NCI-H128 (cell line): ENCODE data around the gene TSKS.

ENCODE experiments used
- DNase-seq: peaks from one replicate; lab custom pipeline; 2025; ENCODE audit not compliant: unreplicated experiment; lab: John Stamatoyannopoulos, UW

TSKS gene

DNA sequence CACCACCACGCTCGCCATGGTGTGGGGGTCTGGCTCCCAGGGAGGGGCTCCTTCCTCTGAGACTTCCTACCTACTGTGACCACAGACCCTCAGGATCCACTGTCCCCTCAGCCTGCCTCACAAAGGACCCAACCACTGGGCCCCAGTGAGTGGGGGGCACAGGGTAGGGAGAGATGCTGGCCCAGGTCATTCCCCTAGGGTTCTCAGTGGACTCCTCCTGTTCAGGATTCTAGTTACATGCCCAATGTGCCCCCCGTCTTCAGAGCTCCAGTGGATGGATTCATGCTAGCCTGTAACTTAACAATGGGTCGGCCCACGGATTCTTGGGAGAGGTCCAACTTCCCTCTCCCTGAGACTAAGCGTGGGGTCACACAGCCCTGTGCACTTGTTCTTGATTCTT is at the start of gene TSKS:
Gene TSKS, minus strand, starts transcription at position 77 of the 400 bp plus-strand sequence. Its CDS starts 59 bp downstream, at position 18.
- no peak for DNase-seq

- no peak for DNase-seq
These were observed 49.4 kb upstream of the TSKS start for GRCh38 chr19:49812452-49812996.

GRCh38 chr19:49811328-49811727 is 48.2 kb upstream of the TSKS start:
- DNase-seq = no peak

- DNase-seq = no peak
These were observed 46.9 kb upstream of the TSKS start for GRCh38 chr19:49809941-49810389.

DNA sequence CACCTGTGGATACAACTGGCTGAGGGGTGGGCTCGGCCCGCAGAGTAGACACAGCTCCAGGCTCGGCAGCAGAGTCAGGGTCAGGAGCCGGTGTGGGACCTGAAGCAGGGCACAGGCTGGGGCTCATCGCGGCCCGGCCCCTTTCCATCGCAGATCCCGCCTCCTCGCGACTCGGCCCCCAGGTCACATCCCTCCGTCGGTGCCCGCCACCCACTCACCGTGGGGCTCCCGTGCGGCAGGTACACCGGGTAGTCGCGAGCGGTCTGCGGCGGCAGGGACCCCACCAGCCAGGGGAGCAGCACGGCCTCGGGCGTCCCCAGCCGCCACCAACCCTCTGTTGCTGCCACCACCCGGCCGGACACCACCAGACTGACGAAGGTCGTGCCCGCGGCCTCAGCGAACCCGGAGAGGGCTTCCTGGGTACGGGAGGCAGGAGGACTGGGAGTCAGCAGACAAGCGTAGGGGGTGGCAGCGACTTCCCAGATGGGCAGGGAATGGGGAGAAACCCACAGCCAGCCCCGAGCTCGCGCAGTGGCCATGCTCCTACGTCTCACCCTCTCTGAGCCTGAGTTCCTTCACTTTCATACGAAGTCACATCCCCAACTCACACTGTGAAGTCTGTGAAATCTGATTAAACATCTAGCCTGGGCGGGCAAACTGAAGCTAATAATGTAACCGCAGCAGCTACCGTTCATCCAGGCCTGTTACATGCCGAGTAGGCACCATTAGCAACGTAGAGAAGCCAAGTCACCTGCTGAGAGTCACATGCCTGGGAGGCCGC is 46.2 kb upstream of the TSKS start:
- peak; percentile 24 for DNase-seq

DNA sequence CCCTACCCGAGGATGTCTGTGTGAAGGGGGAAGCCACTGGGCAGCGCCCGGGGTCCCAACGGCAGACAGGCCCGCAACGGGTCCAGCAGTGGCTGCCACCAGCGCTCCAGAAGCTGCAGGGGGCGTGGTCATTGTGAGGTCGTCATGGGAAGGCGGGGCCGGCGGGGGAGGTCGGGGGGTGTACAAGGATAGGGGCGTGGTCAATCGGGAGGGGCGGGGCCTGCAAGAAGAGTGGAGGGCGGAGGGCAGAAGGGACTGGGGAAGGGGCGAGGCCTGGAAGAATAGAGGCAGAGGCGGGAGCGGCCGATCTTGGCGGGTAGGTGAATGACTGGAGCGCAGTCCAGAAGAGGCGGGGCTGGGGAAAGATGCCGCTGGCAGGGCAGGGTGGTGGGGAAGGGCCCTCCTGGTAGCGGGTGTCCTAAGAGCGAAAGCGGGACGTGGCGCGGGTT is 45.6 kb upstream of the TSKS start:
- DNase-seq = peak; percentile 81

GRCh38 chr19:49807904-49808675 is 45.0 kb upstream of the TSKS start:
- no peak for DNase-seq

- no peak for DNase-seq
These were observed 44.2 kb upstream of the TSKS start for GRCh38 chr19:49807058-49807903.

DNA sequence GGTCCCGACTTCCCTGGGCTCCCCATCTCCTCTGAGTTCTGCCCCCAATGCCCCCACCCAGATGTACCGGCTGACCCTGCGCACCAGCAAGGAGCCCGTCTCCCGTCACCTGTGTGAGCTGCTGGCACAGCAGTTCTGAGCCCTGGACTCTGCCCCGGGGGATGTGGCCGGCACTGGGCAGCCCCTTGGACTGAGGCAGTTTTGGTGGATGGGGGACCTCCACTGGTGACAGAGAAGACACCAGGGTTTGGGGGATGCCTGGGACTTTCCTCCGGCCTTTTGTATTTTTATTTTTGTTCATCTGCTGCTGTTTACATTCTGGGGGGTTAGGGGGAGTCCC is 43.5 kb upstream of the TSKS start:
- no peak for DNase-seq

GRCh38 chr19:49805822-49806619 is 42.9 kb upstream of the TSKS start:
- no peak for DNase-seq

GRCh38 chr19:49803529-49803856 is 40.4 kb upstream of the TSKS start:
- no peak for DNase-seq

GRCh38 chr19:49802836-49803528 is 39.9 kb upstream of the TSKS start:
- DNase-seq = no peak

DNA sequence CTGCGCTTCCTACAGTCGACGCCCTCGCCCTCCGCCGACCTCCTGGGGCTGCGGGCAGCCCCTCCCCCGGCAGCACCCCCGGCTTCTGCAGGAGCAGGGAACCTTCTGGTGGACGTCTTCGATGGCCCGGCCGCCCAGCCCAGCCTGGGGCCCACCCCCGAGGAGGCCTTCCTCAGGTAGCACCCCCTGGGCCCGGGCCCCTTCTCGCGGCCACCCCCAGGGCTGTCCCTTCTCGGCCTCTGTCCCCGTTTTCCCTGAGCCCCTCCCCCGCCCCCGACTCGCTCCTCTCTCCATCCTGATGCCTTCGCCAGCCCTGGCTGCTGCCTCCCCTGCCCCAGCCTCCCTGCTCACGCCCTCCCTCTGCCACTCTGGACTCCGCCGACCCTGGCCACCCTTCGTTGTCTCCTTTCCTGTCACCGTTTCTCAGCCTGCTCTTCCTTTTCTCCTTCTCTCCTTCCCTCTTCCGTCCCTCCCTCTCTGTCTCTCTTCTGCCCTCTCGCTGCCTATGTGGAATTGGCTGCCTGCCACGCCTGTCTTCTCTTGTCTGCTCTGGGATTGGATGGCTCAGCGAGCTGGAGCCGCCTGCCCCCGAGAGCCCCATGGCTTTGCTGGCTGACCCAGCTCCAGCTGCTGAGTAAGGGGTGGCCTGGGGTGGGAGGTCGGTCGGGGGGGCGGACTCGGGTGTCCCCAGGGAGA is 39.0 kb upstream of the TSKS start:
- peak; percentile 74 for DNase-seq

DNA sequence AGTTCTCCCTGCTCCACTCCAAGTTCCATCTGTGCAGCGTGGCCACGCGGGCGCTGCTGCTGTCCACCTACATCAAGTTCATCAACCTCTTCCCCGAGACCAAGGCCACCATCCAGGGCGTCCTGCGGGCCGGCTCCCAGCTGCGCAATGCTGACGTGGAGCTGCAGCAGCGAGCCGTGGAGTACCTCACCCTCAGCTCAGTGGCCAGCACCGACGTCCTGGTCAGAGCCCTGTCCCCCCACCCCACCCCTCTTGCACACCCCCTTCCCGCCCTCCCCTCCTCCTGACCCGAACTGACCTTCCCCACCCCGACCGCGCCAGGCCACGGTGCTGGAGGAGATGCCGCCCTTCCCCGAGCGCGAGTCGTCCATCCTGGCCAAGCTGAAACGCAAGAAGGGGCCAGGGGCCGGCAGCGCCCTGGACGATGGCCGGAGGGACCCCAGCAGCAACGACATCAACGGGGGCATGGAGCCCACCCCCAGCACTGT is 38.3 kb upstream of the TSKS start:
- no peak for DNase-seq

DNA sequence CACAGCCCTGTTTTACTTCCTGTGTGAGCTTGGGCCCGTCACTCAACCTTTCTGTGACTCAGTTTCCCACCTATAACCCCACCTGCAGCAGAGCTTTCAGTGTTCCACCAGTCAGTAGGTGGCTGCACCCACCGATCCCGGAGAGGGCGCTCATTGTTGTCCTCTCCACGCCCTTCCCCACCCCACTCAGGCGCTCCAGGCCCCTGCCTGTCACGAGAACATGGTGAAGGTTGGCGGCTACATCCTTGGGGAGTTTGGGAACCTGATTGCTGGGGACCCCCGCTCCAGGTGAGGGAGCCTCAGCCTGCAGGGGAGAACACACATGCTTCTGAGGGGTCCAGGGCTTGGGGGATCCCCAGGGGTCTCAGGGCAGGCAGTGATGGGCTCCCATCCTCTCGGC is 37.7 kb upstream of the TSKS start:
- DNase-seq = no peak

DNA sequence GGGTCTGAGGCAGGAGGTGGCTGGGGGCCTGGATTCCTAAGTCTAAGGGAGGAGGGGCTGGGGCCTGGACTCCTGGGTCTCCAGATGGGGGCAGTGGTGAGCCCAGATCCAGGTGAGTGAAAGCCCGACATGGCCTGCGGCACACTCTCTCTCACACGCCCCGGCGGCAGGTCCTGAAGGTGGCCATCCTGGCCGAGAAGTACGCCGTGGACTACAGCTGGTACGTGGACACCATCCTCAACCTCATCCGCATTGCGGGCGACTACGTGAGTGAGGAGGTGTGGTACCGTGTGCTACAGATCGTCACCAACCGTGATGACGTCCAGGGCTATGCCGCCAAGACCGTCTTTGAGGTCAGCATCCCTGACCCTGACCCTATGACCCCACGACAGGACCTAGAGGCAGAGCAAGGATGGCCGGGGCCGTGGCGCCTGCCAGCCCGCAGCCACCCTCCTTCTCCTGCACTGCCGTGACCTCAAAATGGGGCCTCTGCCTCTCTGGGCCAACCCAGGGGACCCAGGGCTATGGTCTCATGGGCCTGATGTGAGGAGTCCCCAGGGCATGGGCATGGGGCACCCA is 36.8 kb upstream of the TSKS start:
- no peak for DNase-seq

GRCh38 chr19:49799271-49799797 is 36.2 kb upstream of the TSKS start:
- no peak for DNase-seq

DNA sequence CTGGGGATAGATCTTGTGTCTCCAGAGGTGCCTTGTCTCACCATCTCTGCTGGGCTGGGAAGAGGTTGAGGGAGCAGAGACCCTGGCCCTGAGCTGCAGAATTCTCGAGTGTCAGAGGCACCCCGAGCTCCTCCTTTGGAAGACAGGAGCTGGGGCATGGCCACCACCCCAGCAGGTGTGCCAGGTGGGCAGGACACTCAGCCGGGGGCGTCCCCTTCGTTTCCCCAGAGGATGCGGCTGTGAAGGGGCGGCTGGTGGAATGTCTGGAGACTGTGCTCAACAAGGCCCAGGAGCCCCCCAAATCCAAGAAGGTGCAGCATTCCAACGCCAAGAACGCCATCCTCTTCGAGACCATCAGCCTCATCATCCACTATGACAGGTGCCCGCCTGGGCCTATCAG is 35.5 kb upstream of the TSKS start:
- no peak for DNase-seq
